BE2C (cell line): ENCODE data around the gene PLA2G4C.
"Not testable (repeated sequence)": the region's sequence is repeated elsewhere in the genome, so short reads cannot be mapped to it uniquely, and the experiment has no call there.

Source experiments
- DNase-seq: peaks from one replicate; pipeline ENCODE4 v3.0.0-alpha.2; 2020
- H3K27me3 ChIP-seq: fragments of 250-450 bp; sonication (Bioruptor Pico); 2 replicates; pipeline ENCODE4 v1.5.1; 2020; ENCODE audit warnings: mild to moderate bottlenecking
- H3K36me3 ChIP-seq: fragments of 250-450 bp; sonication (Bioruptor Pico); 2 replicates; pipeline ENCODE4 v1.5.1; 2020; ENCODE audit warnings: mild to moderate bottlenecking
- H3K4me1 ChIP-seq: fragments of 250-450 bp; sonication (Bioruptor Pico); 2 replicates; pipeline ENCODE4 v1.5.1; 2020
- H3K4me3 ChIP-seq: 2 replicates; pipeline ENCODE4 v1.5.1; 2011; ENCODE audit warnings: low read depth, low read length
- H3K9me3 ChIP-seq: fragments of 250-450 bp; sonication (Bioruptor Pico); 2 replicates; pipeline ENCODE4 v1.5.1; 2020
- CTCF ChIP-seq: IDR thresholded peaks from 2 replicates; pipeline ENCODE4 v1.5.1; 2012; ENCODE audit warnings: mild to moderate bottlenecking, low read depth, low read length

The PLA2G4C gene

DNA sequence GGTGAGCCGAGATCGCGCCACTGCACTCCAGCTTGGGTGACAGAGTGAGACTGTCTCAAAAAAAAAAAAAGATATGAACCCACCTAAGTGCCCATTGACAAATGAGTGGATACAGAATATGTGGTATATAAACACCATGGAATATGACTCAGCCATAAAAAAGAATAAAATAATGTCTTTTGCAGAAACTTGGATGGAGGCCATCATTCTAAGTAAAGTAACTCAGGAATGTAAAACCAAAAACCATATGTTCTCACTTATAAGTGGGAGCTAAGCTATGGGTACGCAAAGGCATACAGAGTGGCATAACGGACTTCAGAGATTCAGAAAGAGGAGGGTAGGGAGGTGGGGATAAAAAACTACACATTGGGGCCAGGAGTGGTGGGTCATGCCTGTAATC lies 29.5 kb downstream of the PLA2G4C start:
- Histone ChIP-seq H3K9me3 (no peaks in the 10 kb centered on the region), H3K4me1 (no peaks in the 10 kb centered on the region), H3K27me3 (peaks cover 5% of the 10 kb centered on the region), H3K36me3 (no peaks in the 10 kb centered on the region), H3K4me3 (no peak overlapping the region)
- no peak for TF ChIP-seq CTCF
- DNase-seq = no peak

GRCh38 chr19:48070177-48070769 lies 40.3 kb downstream of the PLA2G4C start:
- H3K27me3 ChIP-seq, H3K4me3 ChIP-seq, H3K9me3 ChIP-seq, DNase-seq, H3K4me1 ChIP-seq, H3K36me3 ChIP-seq: not testable (repeated sequence)

DNA sequence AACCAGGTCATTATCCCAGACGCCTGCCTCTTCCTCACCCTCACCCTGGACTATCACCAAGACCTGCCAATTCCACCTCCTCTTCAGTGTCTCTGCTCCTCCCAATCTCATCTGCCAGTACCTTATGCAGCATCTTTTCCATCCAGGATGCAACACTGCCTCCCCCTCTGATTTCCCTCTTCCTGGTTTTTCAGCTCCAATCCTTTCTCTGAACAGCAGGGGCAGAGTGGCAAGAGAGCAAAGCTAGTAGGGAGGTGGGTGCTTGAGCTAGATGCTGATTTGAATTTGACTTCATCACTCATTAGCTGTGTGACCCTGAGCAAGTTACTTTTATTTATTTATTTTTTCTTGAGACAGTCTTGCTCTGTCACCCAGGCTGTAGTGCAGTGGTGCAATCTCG lies 41.2 kb downstream of the PLA2G4C start:
- no peaks in the 10 kb centered on the region for H3K9me3 ChIP-seq

DNA sequence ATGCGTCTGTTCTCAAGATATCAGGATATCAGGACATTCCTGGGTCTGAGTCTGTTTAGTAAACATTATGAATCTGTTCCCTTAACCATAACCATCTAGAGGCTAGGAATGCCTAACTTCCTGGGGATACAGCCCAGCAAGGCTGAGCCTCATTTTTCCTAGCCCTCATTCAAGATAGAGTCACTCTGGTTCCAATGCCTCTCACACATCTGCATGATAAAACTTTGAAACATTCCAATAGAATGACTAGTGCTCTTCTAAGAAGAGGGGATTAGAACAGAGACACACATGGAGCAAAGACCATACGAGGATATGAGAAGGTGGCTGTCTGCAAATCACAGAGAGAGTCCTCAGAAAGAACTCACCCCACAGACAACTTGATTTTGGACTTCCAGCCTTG lies 46.1 kb downstream of the PLA2G4C start:
- no peaks in the 10 kb centered on the region for H3K9me3 ChIP-seq
- no peaks in the 10 kb centered on the region for H3K36me3 ChIP-seq
- DNase-seq = no peak
- no peaks in the 10 kb centered on the region; the same call in none of the 2 replicates for H3K27me3 ChIP-seq
- no peak overlapping the region for H3K4me3 ChIP-seq
- TF ChIP-seq CTCF = no peak
- no peaks in the 10 kb centered on the region for H3K4me1 ChIP-seq

More for the DNA sequence above, 41.2 kb downstream of the PLA2G4C start:
- Histone ChIP-seq H3K36me3 (no peaks in the 10 kb centered on the region), H3K4me3 (no peak overlapping the region), H3K27me3 (no peaks in the 10 kb centered on the region), H3K4me1 (no peaks in the 10 kb centered on the region)
- no peak for TF ChIP-seq CTCF
- DNase-seq = no peak

DNA sequence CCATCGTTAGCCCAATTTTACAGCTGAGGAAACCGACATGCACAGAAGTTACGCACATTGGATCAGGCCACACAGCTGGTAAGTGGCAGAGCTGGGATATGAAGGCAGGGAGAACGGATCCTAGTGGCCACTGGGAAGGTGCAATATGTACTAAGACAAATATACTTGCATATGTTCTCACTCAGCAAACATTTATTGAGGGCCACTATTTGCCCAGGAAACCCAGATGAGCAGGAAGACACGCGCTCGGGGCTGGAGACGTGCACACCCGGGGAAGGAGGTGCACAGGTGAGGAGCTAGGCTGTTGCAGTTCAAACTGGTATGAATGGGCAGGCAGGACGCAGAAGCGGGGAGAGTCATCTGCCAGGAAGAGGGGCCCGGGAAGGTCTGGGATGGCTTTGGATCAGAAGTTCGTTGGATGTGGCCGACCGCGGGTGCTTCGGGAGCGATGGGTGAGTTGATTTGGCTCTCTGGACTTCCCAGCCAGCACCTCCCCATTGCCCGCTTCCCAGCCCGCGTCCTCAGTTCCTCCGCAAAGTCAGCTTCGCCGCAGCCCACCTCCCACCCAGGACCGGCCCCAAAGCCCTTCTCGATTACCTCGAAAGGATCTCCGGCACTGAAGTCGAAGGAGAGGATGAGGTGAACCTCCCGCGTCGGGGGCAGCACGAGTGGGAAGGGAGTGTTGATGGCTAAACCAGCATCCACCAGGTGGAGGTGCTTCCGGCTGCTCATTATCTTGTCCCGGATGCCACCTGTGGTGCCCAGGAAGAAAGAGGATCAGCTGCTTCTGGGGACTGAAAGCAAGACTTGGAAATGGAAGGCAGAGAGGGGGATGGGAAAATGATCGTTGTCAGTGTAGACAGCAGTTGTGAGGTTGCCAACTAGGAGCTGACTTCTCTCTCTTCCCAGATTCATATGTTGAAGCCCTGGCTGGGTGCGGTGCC lies 48.9 kb downstream of the PLA2G4C start:
- Histone ChIP-seq H3K4me3 (no peak overlapping the region), H3K36me3 (no peaks in the 10 kb centered on the region), H3K4me1 (no peaks in the 10 kb centered on the region), H3K9me3 (no peaks in the 10 kb centered on the region), H3K27me3 (no peaks in the 10 kb centered on the region; the same call in none of the 2 replicates)
- TF ChIP-seq CTCF = no peak
- DNase-seq = no peak

DNA sequence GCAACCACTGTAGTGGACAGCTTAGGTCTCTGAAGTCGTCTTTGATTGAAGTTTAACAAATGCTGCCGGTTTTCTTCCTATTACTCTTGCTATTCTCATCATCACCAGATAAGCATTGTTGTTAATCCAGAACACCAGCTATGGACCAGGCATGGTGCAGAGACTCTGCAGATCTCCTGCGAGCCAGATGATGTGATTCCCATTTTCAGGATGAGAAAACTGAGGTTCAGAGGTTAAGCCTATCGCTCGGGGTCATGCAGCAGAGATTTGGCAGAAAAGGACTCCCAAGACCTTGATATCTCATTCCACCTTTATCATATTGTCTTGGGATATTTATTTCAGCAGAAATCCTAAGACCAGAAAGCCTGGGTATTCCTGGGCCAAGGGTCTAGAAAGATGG lies 50.2 kb downstream of the PLA2G4C start:
- no peaks in the 10 kb centered on the region for H3K36me3 ChIP-seq
- H3K4me1 ChIP-seq = no peaks in the 10 kb centered on the region
- no peak for TF ChIP-seq CTCF
- H3K9me3 ChIP-seq = no peaks in the 10 kb centered on the region
- no peaks in the 10 kb centered on the region; the same call in none of the 2 replicates for H3K27me3 ChIP-seq
- DNase-seq = no peak
- no peak overlapping the region for H3K4me3 ChIP-seq
